MG63 (cell line): ENCODE data around the gene NADK2. TPM values are rescaled to one million over a fixed set of nuclear protein-coding genes. Genes with fewer than 3 reads are reported as not detected.

Source experiments
- DNase-seq: peaks from one replicate; pipeline ENCODE4 v3.0.0-alpha.2; 2020
- H3K27me3 ChIP-seq: fragments of 250-450 bp; sonication (Bioruptor Pico); 2 replicates; pipeline ENCODE4 v1.5.1; 2020; ENCODE audit warnings: mild to moderate bottlenecking, moderate library complexity
- H3K36me3 ChIP-seq: fragments of 250-450 bp; sonication (Bioruptor Pico); 2 replicates; pipeline ENCODE4 v1.5.1; 2020; ENCODE audit warnings: mild to moderate bottlenecking, moderate library complexity
- H3K4me3 ChIP-seq: fragments of 250-450 bp; sonication (Bioruptor Pico); 2 replicates; pipeline ENCODE4 v1.5.1; 2020; ENCODE audit warnings: mild to moderate bottlenecking, moderate library complexity
- H3K9me3 ChIP-seq: fragments of 250-450 bp; sonication (Bioruptor Pico); 2 replicates; pipeline ENCODE4 v1.5.1; 2020; ENCODE audit warnings: mild to moderate bottlenecking, moderate library complexity
- total RNA-seq: library from RNA; depleted of rRNA; stranded (reverse); fragments of >200 nt; shearing (Covaris generic); gene quantifications from 2 replicates; pipeline ENCODE4 v1.2.3, GENCODE V29; 2014; ENCODE audit warnings: low replicate concordance

Gene NADK2
- total RNA-seq, 1 experiment from 2014 or later = 33.9 TPM

DNA sequence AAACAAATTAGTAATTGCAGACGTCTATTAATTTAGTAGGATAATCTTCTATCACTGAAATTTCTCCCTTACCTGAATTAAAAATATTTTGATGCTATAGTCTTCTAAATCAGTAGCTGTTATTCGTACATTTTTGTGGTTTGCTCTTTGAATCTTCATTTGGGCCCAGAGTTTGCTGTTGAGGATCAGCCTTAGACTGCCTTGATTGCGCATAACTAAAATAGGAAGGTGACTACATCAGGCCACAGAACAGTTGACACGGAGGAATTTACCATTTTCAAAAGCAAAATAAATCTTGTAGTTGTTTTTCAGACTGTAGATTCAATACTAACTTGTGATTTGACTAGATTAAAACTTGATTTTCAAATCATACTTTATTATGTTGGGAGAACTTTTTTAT, 11.8 kb upstream of the NADK2 start:
- Histone ChIP-seq H3K9me3 (no peaks in the 10 kb centered on the region), H3K4me3 (no peak overlapping the region), H3K36me3 (no peaks in the 10 kb centered on the region), H3K27me3 (no peaks in the 10 kb centered on the region)
- no peak for DNase-seq

DNA sequence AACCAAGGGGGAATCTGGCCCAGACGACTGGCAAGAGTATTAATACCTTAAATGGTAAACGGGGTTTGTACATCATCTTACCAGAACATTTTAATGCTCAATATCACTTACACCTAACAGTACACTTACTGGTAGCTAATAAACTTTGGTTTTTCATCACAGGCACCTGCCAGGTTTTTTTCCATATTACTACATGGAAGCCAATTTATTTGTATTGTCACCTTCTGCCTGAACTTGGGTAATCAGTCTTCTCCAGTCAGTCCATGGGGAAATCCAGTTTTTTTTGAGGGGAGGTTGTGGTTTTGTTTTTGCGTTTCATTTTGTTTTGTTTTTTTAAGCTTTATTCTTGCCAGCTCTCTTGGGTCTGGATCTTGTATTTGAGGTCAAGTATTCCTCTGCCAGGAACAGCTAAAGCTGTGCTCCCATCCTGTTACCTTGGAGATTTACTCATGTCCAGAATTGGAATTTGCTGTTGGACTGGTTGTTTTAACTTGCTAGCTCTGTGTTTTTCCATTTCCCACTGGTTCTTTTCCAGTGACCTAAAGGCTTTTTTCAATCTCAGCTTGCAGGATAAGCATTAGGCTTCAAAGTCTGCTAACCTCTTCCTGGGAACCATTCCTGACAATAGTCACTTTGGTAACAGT, 11.1 kb upstream of the NADK2 start:
- Histone ChIP-seq H3K9me3 (no peaks in the 10 kb centered on the region), H3K36me3 (no peaks in the 10 kb centered on the region), H3K27me3 (no peaks in the 10 kb centered on the region), H3K4me3 (no peak overlapping the region)
- DNase-seq = no peak

DNA sequence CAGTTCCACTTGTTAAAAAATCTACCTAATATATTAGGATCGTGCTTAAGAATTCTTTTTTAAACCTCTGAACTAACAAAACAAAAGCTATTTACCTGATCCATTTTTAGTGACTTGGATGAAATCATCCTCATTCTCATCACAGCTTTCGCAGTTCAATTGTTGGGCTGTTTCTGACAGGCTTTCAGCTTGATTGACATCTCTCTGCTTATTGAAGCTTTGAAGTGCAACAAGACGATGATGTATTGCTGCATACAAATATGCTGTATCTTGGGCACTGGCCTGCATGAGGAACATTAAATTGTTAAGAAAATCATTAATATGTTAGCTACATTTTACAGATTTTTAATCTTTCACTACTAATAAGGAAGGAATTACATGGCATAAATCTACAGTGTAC, 9.5 kb upstream of the NADK2 start:
- H3K4me3 ChIP-seq = no peak overlapping the region
- no peaks in the 10 kb centered on the region for H3K9me3 ChIP-seq
- DNase-seq = no peak
- no peaks in the 10 kb centered on the region for H3K27me3 ChIP-seq
- no peaks in the 10 kb centered on the region for H3K36me3 ChIP-seq

DNA sequence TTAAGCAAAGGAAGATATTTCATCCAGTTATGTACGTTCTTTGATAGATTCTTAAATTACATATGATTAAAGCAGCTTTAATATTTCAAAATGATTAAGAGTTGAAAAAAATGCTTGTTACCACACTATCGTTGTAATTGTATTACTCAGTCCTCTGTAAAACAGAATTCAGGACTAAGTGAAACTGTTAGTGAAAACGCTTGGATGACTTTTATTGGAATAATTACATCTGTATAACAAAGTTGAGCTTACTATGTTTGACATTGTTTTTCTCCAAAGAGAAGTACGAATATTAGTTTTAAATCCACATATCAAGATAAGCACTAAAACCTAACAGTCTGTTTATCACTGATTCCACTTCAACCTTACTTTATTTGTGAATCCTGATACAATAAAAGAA, 8.7 kb upstream of the NADK2 start:
- DNase-seq = no peak
- H3K4me3 ChIP-seq = no peak overlapping the region

DNA sequence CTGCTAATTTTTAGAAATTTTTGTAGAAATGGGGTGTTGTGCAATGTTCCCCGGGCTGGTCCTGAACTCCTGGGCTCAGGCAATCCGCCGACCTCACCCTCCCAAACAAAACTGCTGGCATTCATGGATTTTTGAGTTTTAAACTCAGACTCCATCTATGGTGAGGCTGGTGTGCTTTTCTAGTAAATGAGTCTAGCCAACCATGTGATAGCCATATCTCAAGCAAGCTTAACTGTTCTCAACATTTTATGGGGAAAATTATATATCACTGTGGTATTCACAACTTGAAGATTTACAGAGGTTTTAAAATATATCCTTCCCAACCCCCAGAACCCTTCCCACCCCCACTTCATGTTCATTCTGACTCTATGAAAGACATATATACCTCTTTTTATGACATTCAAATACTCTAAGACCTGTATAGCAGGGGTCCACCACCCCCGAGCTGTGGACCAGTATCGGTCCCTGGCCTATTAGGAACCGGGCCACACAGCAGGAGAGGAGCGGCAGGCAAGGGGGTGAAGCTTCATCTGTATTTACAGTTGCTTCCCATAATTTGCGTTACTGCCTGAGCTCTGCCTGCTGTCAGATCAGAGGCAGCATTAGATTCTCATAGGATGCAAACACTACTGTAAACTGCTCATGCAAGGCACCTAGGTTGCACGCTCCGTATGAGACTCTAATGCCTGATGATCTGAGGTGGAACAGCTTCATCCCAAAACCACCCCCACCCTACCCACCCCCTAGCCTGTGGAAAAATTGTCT, 4.5 kb upstream of the NADK2 start:
- H3K36me3 ChIP-seq = no peaks in the 10 kb centered on the region
- DNase-seq = no peak
- H3K4me3 ChIP-seq = no peak overlapping the region
- H3K9me3 ChIP-seq = no peaks in the 10 kb centered on the region
- H3K27me3 ChIP-seq = no peaks in the 10 kb centered on the region; the same call in 1 of the 2 replicates

More for the DNA sequence above, 8.7 kb upstream of the NADK2 start:
- no peaks in the 10 kb centered on the region for H3K27me3 ChIP-seq
- H3K36me3 ChIP-seq = no peaks in the 10 kb centered on the region
- H3K9me3 ChIP-seq = no peaks in the 10 kb centered on the region

DNA sequence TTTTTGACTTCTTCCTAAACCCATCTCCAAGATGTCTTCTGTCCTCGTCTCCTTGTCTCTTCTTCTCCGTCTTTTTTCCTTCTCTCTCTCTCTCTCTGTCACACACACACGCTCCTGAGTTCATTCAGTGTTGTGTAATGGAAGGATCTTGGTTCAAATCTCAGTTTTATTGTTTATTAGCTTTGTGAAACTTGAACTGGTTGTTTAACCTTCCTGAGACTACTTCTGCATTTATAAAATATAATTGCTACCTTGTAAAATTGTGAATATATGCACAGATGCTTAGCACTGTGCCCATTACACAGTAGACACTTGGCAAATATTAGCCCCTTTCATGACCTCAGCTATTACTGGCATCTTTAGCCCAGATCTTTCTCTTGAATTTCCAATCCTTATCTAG, 2.4 kb upstream of the NADK2 start:
- Histone ChIP-seq H3K9me3 (no peaks in the 10 kb centered on the region), H3K27me3 (no peaks in the 10 kb centered on the region; the same call in 1 of the 2 replicates), H3K36me3 (no peaks in the 10 kb centered on the region), H3K4me3 (no peak overlapping the region)
- no peak for DNase-seq

DNA sequence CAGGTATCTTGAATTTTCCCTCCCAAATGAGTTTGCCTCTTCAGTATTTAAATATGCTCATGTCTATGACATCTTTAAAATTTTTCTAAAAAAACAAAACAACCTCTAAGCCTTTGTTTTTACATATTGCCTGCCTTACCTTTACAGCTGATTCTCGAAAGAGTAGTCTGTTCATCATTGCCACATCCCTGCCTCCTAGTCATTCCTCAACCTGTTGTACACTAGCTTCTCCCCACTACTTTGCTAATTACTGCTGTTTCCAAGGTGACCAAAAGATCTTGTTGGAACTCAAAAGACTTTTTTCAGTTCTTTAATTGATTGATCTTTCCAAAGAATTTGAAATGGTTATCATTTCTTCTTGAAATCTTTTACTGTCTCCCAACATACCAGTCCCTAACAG, 1.9 kb upstream of the NADK2 start:
- H3K27me3 ChIP-seq = no peaks in the 10 kb centered on the region; the same call in 1 of the 2 replicates
- no peak overlapping the region for H3K4me3 ChIP-seq
- DNase-seq = no peak
- no peaks in the 10 kb centered on the region for H3K9me3 ChIP-seq
- H3K36me3 ChIP-seq = no peaks in the 10 kb centered on the region

DNA sequence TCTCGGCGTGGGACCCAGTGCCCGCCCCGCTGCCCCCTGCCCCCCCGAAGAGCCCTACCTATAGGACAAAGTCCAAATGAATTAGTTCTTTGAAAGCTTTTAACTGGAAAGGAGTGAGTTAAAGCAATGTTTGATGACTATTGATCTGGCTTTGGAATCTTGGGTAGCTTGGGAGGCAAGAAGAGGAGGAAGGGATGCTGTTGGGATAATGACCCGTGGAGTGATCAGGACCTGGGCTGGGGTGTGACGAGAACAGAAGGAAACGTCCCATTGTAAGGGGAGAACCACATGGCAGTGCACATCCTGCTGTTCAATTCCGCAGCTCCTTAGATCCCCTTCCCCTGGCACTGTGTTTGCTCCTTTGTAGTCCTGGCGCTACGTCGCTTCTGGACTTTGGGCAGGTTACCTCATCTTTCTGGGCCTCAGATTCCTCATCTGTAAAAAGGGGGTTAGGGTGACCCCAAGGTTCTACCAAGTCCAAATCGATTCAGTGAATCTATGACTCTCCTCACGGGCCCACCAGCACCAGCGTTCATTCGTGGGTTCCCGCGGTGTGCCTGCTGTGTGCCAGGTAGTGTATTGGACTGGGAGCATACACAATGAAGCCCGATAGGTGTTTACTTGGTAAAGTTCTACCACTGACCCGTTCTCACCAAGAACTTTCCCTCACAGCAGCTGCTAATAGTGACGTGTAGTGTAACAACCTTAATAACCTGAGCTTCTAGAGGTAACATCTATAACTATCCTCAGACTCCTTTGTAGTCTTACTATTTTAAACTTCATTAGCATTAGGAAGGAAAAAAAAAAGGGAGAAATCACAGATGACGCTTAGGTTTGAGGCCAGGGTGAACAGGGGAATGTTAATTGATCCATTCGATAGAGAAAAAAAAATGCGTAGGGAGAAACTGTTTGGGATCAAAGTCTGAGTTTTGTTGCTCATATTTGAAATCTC, 1.1 kb upstream of the NADK2 start:
- H3K4me3 ChIP-seq = peak overlapping the region; percentile 91
- no peaks in the 10 kb centered on the region for H3K36me3 ChIP-seq
- no peaks in the 10 kb centered on the region; the same call in 1 of the 2 replicates for H3K27me3 ChIP-seq
- no peak for DNase-seq
- H3K9me3 ChIP-seq = no peaks in the 10 kb centered on the region

DNA sequence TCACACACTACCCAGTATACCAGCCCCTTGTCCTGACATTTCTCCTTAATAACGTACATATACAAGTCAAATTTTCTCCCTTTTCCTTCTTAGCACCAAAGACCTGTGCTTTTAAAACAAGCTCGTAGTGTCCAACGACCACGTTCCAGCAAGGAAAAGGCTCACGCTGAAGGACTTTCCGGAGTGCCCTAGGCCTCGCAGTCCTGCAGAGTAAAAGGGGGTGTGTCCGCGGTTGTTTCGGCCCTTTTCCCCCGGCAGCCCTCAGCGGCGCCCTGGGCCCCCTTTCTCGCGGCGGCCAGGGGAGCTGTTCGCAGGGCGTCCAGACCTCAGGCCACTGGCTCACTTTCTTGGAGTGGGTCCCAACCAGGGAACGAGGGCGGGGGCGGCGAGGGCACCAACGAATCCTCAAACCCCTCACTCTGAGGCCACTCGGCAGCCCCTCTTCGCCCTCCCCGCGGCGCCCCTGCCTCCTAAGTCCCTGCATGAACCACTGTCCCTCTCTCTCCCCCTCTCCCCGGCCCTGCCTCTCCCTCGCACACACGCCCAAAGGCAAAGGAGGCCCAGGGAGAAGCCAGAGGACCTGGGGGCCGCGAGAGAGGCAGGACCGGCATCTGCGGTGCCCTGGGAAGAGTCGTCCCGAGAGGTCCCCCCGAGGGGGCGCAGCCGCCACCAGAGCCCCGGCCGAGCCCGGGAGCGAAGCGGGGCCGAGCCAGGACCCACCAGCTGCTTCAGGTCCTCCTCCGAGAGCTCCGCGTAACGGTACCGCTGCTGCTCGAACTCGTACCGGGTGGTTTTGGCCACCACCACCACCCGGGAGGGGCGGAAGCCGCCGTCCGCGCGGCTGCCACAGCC, 720 bp downstream of the NADK2 start:
- DNase-seq = peak; percentile 76
- H3K4me3 ChIP-seq = peak overlapping the region; percentile 91
- no peaks in the 10 kb centered on the region for H3K36me3 ChIP-seq
- H3K27me3 ChIP-seq = no peaks in the 10 kb centered on the region; the same call in 1 of the 2 replicates
- H3K9me3 ChIP-seq = no peaks in the 10 kb centered on the region

DNA sequence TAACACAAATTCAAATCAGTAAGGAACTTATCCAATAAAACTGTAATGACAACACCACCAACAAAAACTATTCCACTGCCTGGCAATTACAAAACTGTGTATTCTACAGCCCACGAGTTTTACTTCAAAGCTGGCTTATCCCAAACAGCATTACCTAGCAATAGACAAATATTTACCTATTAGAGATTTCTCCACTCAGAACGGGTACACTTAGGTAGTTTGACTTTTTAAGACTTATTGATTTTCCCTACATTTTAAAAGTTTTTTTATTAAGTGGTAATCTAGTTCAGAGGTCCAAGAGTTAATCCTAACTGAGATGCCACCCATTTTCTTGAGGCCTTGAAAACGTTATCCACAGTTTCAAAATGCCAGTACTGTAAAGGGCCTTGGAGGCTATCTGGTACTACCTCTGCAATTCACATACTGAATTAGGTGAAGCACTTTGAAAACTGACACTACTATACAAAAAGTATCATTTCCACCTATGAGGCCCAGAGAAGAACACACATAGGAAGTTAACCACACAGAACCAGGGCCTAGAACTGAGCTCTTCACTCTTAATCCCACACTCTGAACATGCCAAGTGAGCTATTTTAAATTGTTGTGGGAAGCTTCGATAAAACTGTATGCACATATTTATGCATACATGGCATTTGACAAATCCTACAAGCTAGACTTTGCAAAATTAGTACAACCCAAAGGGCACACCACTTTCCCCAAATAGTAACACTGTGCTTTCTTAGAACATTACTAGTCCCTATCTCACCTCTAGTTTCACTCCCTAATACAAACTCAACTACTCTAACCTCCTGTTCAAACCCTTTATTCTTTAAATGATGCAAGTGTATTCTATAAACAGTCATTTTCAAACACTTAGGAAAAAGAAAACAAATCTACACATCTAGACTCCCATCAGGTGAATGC, 2.1 kb downstream of the NADK2 start:
- Histone ChIP-seq H3K9me3 (no peaks in the 10 kb centered on the region), H3K27me3 (no peaks in the 10 kb centered on the region; the same call in 1 of the 2 replicates), H3K36me3 (no peaks in the 10 kb centered on the region), H3K4me3 (peak overlapping the region; percentile 91)
- DNase-seq = no peak

DNA sequence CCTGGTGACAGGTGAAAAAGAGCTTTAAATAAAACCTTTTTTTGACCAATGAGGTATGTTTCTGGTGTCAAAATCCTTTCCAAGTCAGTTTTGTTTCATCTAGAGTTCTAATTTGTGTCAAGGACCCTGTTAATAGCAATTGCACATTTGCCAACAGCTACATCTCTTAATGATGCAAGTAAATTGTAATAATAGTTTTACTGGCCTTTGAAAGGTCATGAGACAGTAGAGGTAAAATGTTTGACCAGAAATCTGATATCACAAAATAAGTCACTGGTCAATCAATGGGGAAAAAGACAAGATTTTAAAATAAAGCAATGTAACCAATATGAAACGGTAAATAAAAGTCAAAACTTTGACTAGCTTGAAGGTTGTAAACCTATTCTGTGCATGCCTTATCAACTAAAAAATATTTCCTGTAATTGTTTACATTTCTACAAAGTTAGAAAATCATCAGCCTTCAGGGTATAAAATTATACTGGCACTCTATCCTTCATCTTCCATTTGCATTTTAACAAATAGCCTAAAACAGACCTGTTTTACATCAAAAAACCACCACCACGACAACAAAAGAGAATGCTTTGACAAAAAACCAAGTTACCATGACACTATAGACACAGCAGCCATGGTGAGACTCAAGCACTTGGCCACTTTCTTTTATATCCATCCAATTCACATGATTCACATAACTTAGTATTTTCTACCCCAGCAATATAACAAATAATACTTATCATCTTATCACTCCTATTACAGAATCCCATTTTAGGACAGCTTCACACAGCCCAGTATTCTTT, 3.0 kb downstream of the NADK2 start:
- Histone ChIP-seq H3K4me3 (no peak overlapping the region), H3K27me3 (no peaks in the 10 kb centered on the region), H3K36me3 (no peaks in the 10 kb centered on the region), H3K9me3 (no peaks in the 10 kb centered on the region)
- no peak for DNase-seq

DNA sequence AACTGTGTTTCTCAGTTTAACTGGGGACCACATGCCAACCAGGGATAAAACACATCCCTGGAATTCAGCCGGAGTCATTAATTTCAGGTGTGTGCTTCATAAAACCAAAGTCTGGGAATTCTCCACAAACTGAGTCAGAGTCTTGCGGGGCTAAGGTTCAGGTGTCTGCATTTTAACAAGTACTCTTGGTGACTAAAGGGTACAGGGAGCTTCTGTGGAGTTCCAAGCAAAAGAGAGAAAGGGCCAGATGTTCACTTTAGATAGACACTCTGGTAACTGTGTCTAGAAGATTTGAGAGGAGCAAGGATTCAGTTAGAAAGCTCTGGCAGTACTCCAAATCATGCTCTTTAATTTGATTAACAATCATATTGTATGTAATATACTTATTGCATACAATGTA, 4.0 kb downstream of the NADK2 start:
- DNase-seq = no peak
- H3K9me3 ChIP-seq = no peaks in the 10 kb centered on the region
- H3K36me3 ChIP-seq = no peaks in the 10 kb centered on the region
- H3K27me3 ChIP-seq = no peaks in the 10 kb centered on the region
- no peak overlapping the region for H3K4me3 ChIP-seq

DNA sequence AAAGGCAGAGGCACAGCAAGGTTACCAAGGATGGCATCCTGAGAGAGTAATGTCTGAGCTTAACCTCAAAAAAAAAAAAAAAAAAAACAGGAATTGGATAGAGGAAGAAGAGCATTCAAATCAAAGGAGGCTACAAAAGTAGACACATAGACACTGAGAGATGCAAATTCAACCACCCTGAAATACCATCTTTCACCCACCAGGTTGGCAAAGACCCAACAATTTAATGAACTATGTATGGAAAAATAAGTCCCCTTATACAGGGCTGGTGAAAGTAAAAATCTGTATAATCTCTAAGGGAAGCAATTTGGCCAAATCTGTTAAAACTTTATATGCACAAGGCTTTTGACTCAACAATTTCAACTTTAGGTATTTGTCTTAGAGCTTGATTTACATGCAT, 4.9 kb downstream of the NADK2 start:
- Histone ChIP-seq H3K36me3 (no peaks in the 10 kb centered on the region), H3K9me3 (no peaks in the 10 kb centered on the region), H3K4me3 (no peak overlapping the region), H3K27me3 (no peaks in the 10 kb centered on the region)
- no peak for DNase-seq

DNA sequence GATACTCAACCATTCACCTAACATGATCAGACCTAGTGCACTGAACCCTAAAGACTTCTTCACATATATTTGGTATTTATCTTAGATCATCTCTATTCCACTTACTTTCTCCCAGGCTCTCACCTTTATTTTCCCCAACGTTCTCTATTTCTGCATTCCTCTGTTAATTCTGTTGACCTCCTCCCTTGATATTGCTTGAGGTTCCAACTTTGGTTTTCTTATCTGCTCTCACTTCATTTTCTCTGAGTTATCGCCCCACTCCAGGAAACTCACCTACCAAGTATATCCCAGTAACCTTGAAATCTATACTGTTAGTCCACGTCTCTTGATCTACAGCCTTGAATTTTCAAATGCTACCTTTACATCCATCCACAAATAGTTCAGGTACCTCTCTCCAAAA, 9.2 kb downstream of the NADK2 start:
- H3K27me3 ChIP-seq = no peaks in the 10 kb centered on the region
- DNase-seq = no peak
- no peaks in the 10 kb centered on the region for H3K36me3 ChIP-seq
- no peak overlapping the region for H3K4me3 ChIP-seq
- H3K9me3 ChIP-seq = no peaks in the 10 kb centered on the region
